ENCODE results near the gene GPR35. TPM values are rescaled to one million over a fixed set of nuclear protein-coding genes. Genes with fewer than 3 reads are reported as not detected.

The GPR35 gene
- total RNA-seq, 1 donor from 2014 or later, result 0.34 TPM

- Histone ChIP-seq H3K27ac (no peak overlapping the region), H3K27me3 (no peaks in the 10 kb centered on the region), H2AFZ (replicated peaks) (no peak overlapping the region), H3K9ac (no peak overlapping the region), H3K36me3 (no peaks in the 10 kb centered on the region), H3K4me2 (peak overlapping the region; percentile 91), H3F3A (ENCODE audit: low read depth) (no peaks in the 10 kb centered on the region), H3K4me3 (no peak overlapping the region), H4K20me1 (ENCODE audit: low read depth) (peaks cover 46% of the 10 kb centered on the region), H3K9me3 (ENCODE audit: low read depth) (no peaks in the 10 kb centered on the region), H3K4me1 (peaks cover 19% of the 10 kb centered on the region), H3K79me2 (ENCODE audit: low read depth) (peaks cover 63% of the 10 kb centered on the region)
- Mint-ChIP-seq H3K27ac (no peak overlapping the region), H3K9me3 (no peaks in the 10 kb centered on the region), H3K36me3 (peaks cover 9% of the 10 kb centered on the region), H3K4me3 (peak overlapping the region; percentile 95), H3K4me1 (peaks cover 30% of the 10 kb centered on the region), H3K27me3 (ENCODE audit: insufficient read depth, low read depth) (no peaks in the 10 kb centered on the region)
- TF ChIP-seq CTCF (IDR thresholded peaks at IDR 0.05), result no peak
- TF ChIP-seq EZH2 (IDR thresholded peaks at IDR 0.05), result no peak
- no peak for TF ChIP-seq EZH2phosphoT487 (IDR thresholded peaks at IDR 0.05)
- DNase-seq (ENCODE audit: low spot score), result no peak
Measured at GRCh38 chr2:240588669-240589068, 36.6 kb upstream of the GPR35 start.

- H3K9me3 Mint-ChIP-seq, result no peaks in the 10 kb centered on the region
- H3K27ac ChIP-seq, result no peak overlapping the region
- H2AFZ ChIP-seq (replicated peaks), result no peak overlapping the region
- H4K20me1 ChIP-seq (ENCODE audit: low read depth), result peaks cover 46% of the 10 kb centered on the region
- H3K27ac Mint-ChIP-seq, result no peak overlapping the region
- H3K36me3 Mint-ChIP-seq, result peaks cover 9% of the 10 kb centered on the region
- H3K79me2 ChIP-seq (ENCODE audit: low read depth), result peaks cover 56% of the 10 kb centered on the region
- peaks cover 19% of the 10 kb centered on the region for H3K4me1 ChIP-seq
- H3K36me3 ChIP-seq, result no peaks in the 10 kb centered on the region
- H3K4me2 ChIP-seq, result no peak overlapping the region
- H3K4me3 ChIP-seq, result no peak overlapping the region
- H3K9ac ChIP-seq, result no peak overlapping the region
- no peaks in the 10 kb centered on the region for H3K9me3 ChIP-seq (ENCODE audit: low read depth)
- no peak for TF ChIP-seq CTCF (IDR thresholded peaks at IDR 0.05)
- TF ChIP-seq EZH2 (IDR thresholded peaks at IDR 0.05), result no peak
- no peak for TF ChIP-seq EZH2phosphoT487 (IDR thresholded peaks at IDR 0.05)
- peaks cover 29% of the 10 kb centered on the region for H3K4me1 Mint-ChIP-seq
- H3K4me3 Mint-ChIP-seq, result peak overlapping the region; percentile 95
- no peaks in the 10 kb centered on the region for H3K27me3 ChIP-seq
- no peaks in the 10 kb centered on the region for H3K27me3 Mint-ChIP-seq (ENCODE audit: insufficient read depth, low read depth)
- H3F3A ChIP-seq (ENCODE audit: low read depth), result no peaks in the 10 kb centered on the region
- no peak for DNase-seq (ENCODE audit: low spot score)
Measured at GRCh38 chr2:240589375-240589774, 35.9 kb upstream of the GPR35 start.

GRCh38 chr2:240589850-240590525 is 35.3 kb upstream of the GPR35 start:
- no peaks in the 10 kb centered on the region for H3K27me3 Mint-ChIP-seq (ENCODE audit: insufficient read depth, low read depth)
- no peak overlapping the region for H3K27ac ChIP-seq
- peaks cover 24% of the 10 kb centered on the region for H3K4me1 Mint-ChIP-seq
- no peaks in the 10 kb centered on the region for H3K9me3 Mint-ChIP-seq
- no peak for DNase-seq (ENCODE audit: low spot score)
- H3K4me1 ChIP-seq, result peaks cover 15% of the 10 kb centered on the region
- H3K9me3 ChIP-seq (ENCODE audit: low read depth), result no peaks in the 10 kb centered on the region
- no peak overlapping the region for H3K4me3 ChIP-seq
- TF ChIP-seq CTCF (IDR thresholded peaks at IDR 0.05) (no peak), EZH2 (IDR thresholded peaks at IDR 0.05) (no peak), EZH2phosphoT487 (IDR thresholded peaks at IDR 0.05) (no peak)
- peaks cover 9% of the 10 kb centered on the region for H3K36me3 Mint-ChIP-seq
- H3K4me2 ChIP-seq, result no peak overlapping the region
- no peaks in the 10 kb centered on the region for H3K27me3 ChIP-seq
- H4K20me1 ChIP-seq (ENCODE audit: low read depth), result peaks cover 42% of the 10 kb centered on the region
- no peak overlapping the region for H3K4me3 Mint-ChIP-seq
- no peak overlapping the region for H3K27ac Mint-ChIP-seq
- H3K9ac ChIP-seq, result no peak overlapping the region
- no peaks in the 10 kb centered on the region for H3K36me3 ChIP-seq
- no peak overlapping the region for H2AFZ ChIP-seq (replicated peaks)
- no peaks in the 10 kb centered on the region for H3F3A ChIP-seq (ENCODE audit: low read depth)
- H3K79me2 ChIP-seq (ENCODE audit: low read depth), result peaks cover 50% of the 10 kb centered on the region
